GM21529 (cell line): ENCODE data around the gene DLG5.
"Not testable (repeated sequence)": the region's sequence is repeated elsewhere in the genome, so short reads cannot be mapped to it uniquely, and the experiment has no call there.

Experiments
- ATAC-seq: cut with Tn5 transposase; IDR thresholded peaks from one replicate; pipeline ENCODE4 v1.9.1; 2021; ENCODE audit not compliant: unreplicated experiment

The DLG5 gene

DNA sequence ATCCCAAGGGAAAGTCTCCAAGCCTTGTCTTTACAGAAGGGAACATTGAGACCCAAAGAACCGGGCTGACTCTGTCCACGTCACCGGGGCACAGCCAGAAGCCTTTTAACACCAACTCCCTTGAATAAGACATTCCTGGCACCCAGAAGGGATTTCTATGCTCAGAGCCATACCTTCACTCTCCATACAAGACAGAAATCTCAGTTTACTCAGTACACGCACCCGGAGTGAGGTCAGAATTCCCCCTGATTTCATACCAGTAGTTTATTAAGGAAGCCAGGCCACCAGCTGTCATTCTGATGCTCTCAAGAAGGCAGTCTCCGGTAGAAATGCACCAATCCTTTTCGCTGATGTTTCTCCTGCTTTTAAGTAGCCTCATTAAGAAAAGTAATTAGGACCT is 154.7 kb downstream of the DLG5 start:
- ATAC-seq, result no peak

DNA sequence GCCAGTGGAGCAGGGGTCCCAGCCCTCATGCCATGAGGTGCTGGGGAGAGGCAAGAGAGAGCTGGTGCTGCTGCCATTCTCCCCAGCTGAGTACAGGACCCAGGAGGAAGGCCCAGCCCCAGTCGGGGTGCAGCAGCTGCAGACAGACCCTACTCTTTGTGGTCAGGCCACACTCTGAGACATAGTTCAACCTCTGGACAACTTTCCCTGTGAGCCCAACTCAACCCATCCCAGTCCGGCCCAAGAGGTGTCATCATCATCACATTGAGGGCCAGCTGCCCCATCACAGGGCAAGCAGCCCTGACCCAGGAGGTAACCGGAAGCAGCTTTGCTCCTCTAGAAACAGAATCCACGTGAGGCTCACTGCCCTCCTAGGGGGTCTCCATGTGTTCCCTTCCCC is 155.1 kb downstream of the DLG5 start:
- ATAC-seq, result no peak

DNA sequence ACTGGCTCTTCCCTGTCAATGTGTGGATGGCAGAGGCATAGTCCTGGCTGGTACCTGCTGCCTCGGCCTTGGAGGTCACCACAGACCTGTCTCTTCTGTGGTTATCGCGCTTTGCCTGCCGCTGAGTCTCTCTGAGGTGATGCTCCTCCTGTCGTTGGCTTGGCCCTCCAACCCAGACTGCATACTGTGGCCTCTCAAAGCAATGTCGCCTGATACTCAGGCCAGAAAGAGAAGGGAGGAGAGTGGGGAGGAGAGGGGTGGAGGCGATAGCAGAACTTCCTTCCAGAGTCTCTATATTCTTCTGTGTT is 155.7 kb downstream of the DLG5 start:
- ATAC-seq, result no peak

DNA sequence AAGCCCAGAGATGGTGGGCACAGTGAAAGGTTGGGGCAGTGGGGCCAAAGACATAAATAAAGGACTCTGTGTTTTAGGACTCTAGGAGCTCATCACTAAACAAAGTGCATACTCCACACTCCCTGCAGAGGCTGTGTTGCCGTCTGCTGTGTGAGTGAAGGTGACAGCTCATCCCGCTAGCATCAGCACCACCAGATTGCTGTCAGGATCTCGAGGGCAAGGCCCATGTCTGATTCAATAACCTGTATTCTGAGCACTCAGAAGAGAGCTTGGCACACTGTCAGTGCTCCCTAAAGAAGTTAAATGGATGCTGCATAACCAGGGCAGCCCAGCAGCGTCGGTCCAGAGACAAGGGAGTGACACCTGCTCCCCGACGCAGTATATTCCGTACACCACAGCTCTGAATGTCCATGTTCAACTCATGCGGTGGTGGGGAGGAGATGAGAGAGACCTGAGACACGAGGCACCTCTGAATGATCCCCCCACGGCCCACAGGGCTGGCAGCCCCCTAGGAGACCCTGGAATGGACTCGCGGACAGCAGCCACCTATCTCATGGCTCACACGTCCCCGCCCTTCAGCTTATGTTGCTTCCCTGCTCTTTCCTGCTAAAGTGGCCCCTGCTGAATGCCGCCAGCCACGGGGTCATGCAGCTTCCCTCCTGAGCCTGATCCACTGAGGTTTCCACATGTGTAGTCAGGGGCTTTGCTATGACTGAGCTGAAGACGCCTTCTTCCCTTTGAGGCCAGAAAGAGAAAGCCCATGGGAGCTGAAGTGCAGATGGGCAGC is 156.3 kb downstream of the DLG5 start:
- no peak for ATAC-seq

DNA sequence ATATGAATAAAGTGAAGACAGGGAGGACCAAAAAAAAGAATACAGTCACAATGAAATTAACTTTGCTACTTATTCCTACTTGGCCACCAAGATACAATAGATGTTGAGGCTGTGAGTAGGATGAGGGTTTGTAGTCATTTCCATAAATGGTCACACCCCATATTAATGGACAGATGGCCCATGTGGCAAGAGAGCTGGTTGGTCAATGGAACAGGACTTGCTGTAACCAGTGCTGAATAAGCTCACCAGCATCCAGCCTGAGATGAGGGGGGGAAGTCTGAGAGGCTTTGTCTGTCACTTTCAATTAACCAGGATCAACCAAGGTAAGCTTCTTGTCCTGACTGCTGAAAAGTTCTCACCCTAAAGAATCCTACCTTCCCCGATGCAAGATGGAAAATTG is 158.5 kb downstream of the DLG5 start:
- no peak for ATAC-seq

DNA sequence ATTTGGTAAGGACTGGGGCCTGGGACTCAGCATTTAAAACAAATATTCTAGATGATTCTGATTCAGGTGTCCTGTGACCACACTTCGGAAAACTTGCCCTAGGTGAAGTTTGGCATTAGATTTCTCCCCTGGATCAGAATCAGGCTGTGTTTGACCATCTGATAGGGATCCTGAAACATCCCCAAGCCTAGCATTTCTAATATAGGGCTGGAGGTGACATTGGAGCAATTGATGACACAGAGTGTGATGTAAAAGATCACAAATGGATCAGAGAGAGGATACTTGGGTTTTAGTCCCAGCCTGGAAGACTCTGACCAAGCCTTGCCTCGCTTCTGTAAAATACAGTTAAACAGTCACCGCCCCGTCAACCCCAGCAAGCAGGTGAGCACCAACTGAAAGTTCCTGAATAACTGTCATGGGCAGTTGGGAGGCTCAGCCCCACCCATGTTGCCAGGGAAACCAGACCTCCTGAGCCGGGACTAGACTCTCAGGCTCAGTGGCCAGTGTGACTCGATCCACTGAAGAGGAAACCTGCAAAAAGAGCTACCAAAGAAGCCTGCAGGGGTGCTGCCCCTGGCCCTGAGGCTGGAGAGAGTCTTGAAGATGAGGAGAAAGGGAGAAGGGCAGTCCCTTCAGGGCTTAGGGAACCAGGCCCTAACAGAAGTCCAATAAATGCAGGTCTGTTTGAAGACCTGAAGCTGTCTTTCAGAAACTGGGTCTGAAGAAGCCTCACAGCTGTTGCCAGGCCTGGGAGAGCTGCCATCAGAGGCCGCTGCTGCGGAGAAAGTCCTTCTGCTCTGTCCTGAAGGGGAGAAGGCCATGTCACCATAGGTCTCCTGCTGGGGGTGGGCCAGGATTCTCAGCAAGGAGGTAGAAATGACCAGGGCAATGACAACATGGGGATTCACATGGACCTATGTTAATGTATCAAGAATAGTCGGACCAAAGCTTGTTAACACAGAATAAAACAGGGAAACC is 162.8 kb downstream of the DLG5 start:
- ATAC-seq, result no peak

DNA sequence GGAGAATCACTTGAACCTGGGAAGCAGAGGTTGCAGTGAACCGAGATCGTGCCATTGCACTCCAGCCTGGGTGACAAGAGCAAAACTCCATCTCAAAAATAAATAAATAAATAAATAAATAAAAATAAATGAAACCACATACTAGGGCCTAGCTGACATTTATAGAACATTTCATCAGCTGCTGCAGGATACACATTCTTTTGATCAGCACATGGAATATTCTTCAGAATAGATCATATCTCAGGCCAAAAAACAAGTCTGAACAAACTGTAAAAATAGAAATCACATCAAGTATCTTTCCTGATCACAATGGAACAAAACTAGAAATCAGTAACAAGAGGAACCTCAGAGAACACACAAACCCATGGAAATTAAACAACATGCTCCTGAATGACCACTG is 168.1 kb downstream of the DLG5 start:
- ATAC-seq, result not testable (repeated sequence)

DNA sequence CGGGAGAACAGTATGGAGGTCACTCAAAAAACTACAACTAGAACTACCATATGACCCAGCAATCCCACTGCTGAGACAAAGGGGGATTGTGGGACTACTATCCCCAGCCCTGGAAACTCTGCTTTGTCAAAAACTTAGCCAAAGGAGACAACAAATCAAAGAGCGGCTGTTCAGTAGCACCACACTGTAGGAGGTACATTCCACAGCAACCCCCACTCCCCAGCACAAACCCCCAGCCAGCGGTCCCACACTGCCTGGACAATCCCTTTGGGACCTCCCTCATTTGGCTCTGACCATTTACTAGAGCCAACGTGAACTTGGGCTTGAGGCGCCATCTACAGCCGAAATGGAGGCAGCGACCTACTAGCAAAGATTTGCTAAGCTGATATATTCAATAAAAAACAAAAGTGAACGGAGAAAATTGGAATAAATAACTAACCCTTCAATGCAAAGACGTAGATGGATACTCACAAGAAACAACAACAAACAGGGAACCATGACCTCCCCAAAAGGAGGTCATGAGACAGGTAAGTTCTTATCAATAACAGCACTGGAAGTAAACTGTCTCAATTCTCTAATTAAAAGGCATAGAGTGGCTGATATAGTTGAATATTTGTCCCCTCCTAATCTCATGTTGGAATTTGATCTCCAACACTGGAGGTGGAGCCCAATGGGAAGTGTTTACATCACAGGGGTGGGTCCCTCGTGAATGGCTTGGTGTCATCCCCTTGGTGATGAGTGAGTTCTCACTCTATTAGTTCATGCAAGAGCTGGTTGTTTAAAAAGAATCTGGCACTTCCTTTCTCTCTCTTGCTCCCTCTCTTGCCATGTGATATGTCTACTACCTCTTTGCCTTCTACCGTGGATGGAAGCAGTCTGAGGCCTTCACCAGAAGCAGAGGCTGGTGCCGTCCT is 170.0 kb downstream of the DLG5 start:
- ATAC-seq, result no peak

DNA sequence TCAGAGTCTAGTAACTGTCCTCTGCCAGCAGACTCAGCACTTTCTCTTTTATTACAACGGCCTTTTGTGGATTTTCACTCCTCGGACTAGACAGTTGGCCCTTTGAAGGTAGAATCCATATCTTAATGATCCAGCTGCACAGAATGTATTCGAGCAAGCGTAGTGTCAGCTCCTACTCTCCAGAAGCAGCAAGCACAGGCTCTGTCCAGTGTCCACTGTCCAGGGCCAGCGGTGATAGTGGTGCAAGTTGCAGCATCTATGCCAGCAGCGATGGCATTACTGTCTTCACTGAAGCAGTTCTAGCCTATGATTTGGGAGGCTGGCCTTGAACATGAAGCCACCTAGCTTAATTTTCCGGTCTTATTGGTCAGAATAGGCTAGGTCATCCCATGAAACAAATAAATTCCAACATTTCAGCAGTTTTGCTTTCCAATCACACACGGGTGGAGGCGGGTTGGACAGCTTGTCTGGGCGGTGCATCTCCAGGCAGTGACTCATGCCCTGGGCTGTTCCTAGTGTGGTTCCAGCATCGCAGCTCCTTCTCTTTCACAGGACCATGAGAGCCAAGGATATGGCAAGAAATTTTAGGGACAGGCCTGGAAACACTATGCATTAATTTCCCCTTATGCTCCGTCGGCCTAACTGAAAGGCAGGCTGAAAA is 180.4 kb downstream of the DLG5 start:
- no peak for ATAC-seq

DNA sequence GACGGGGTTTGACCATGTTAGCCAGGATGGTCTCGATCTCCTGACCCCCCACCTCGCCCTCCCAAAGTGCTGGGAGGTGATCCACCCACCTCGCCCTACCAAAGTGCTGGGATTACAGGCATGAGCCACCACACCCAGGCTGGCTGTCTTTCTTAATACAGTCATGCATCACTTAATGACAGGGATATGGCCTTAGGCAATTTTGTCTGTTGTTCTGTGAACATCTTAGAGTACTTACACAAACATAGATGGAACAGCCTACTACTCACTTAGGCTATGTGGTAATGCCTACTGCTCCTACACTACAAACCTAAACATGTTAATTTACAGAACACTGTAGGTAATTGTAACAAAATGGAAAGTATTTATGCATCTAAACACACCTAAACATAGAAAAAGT is 182.3 kb downstream of the DLG5 start:
- ATAC-seq, result no peak

DNA sequence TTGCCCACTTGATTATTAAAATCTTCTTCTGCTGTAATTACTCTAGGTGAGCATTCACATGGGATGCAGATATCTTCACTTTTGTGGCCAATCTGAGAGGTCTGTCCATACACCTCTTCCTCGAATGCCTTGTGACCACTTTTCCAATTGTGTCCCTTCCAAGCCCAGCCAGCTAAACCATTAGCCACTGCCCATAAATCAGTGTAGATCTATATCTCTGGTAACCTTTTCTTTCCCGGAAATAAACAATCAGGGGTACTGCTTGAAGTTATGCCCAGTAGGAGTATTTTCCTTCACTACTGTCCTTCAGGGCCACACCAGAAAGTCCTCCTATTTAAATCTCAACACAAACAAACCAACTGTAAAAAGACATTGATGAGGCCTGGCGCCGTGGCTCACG is 184.4 kb downstream of the DLG5 start:
- ATAC-seq, result no peak

DNA sequence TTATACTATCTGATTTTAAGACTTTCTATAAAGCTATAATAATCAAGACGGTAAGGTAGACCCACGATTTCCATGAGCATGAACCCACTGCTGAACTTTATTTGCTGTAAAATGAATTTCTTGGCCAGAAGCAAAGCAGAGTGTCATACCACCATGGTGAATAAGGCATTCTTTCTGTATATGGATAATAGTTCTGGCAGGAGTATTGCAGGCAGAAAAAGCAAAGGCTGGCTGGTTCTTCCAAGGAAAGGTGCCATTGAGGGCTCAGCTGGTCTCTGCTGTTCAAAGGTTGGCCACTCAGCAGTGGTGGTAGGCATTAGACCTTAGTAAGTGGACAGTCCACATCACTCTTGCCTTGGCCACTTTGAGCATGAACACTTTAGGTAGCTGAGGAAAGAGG is 184.8 kb downstream of the DLG5 start:
- ATAC-seq, result no peak
